ENCODE data around the gene ALG8. TPM values are rescaled to one million over a fixed set of nuclear protein-coding genes. Genes with fewer than 3 reads are reported as not detected.
"Not testable (repeated sequence)": the region's sequence is repeated elsewhere in the genome, so short reads cannot be mapped to it uniquely, and the experiment has no call there.

Gene ALG8
- total and polyA plus RNA-seq, 2 experiments from 2014 or later = 94.3 to 130 TPM

GRCh38 chr11:78084506-78084905 lies 54.9 kb downstream of the ALG8 start:
- H3K9me3 Mint-ChIP-seq; H3F3A ChIP-seq (replicated peaks; ENCODE audit: low read depth); H3K79me2 ChIP-seq (replicated peaks; ENCODE audit: insufficient read depth); H3K9me2 ChIP-seq (ENCODE audit: insufficient read depth); H3K4me1 Mint-ChIP-seq; H3K27me3 ChIP-seq (ENCODE audit: insufficient read depth); H3K27ac Mint-ChIP-seq; H3K4me2 ChIP-seq; H2AFZ ChIP-seq; H3K36me3 Mint-ChIP-seq (ENCODE audit: low read depth); H3K4me3 Mint-ChIP-seq; H4K20me1 ChIP-seq (replicated peaks; ENCODE audit: insufficient read depth); DNase-seq (ENCODE audit: low spot score); H3K36me3 ChIP-seq (ENCODE audit: insufficient read depth); H3K4me3 ChIP-seq; H3K4me1 ChIP-seq (ENCODE audit: insufficient read depth); ATAC-seq; H3K27me3 Mint-ChIP-seq (ENCODE audit: insufficient read depth, low read depth, poor library complexity); H3K27ac ChIP-seq (ENCODE audit: low read depth): not testable (repeated sequence)

DNA sequence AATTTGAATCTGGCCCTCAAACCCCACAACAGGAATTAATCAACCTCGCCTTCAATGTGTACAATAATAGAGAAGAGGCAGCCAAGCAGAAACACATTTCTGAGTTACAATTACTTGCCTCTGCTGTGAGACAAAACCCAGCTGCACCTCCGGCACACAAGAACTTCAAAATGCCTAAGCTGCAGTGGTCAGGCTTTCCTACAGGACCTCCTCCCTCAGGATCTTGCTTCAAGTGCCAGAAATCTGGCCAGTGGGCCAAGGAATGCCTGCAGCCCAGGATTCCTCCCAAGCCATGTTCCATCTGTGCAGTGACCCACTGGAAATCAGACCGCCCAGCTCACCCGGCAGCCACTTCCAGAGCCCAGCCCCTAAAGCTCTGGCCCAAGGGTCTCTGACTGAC lies 56.4 kb downstream of the ALG8 start:
- Mint-ChIP-seq H3K9me3 (no peaks in the 10 kb centered on the region), H3K36me3 (ENCODE audit: low read depth) (no peaks in the 10 kb centered on the region), H3K4me3 (no peak overlapping the region), H3K4me1 (peaks cover 5% of the 10 kb centered on the region), H3K27me3 (ENCODE audit: insufficient read depth, low read depth, poor library complexity) (no peaks in the 10 kb centered on the region), H3K27ac (no peak overlapping the region)
- H3K4me1 ChIP-seq (ENCODE audit: insufficient read depth) = peaks cover 3% of the 10 kb centered on the region; the same call in 1 of the 2 replicates
- no peak overlapping the region for H3K4me3 ChIP-seq
- 0 out of 2 replicates have a peak, but pooled peaks cover 4% of the 10 kb centered on the region for H3K9me2 ChIP-seq (ENCODE audit: insufficient read depth)
- H3K4me2 ChIP-seq = no peak overlapping the region
- no peaks in the 10 kb centered on the region for H3K27me3 ChIP-seq (ENCODE audit: insufficient read depth)
- H3K79me2 ChIP-seq (replicated peaks; ENCODE audit: insufficient read depth) = peaks cover 16% of the 10 kb centered on the region
- ATAC-seq (no peak), DNase-seq (ENCODE audit: low spot score) (no peak)
- peaks cover 4% of the 10 kb centered on the region; the same call in 1 of the 2 replicates for H4K20me1 ChIP-seq (replicated peaks; ENCODE audit: insufficient read depth)
- no peak overlapping the region for H2AFZ ChIP-seq
- no peaks in the 10 kb centered on the region for H3K36me3 ChIP-seq (ENCODE audit: insufficient read depth)
- no peak overlapping the region for H3K27ac ChIP-seq (ENCODE audit: low read depth)
- H3F3A ChIP-seq (replicated peaks; ENCODE audit: low read depth) = 0 out of 2 replicates have a peak, but pooled peaks cover 4% of the 10 kb centered on the region
- no peak for TF ChIP-seq EZH2phosphoT487 (IDR thresholded peaks at IDR 0.05; ENCODE audit: unreplicated experiment)
- TF ChIP-seq STAT1 (IDR thresholded peaks at IDR 0.05; ENCODE audit: unreplicated experiment) = no peak
- no peak for TF ChIP-seq ZNF331 (CRISPR knock-in tag; IDR thresholded peaks at IDR 0.05; ENCODE audit: low read depth)
- TF ChIP-seq JUNB (IDR thresholded peaks at IDR 0.05; ENCODE audit: unreplicated experiment) = no peak
- no peak for TF ChIP-seq ZNF114 (CRISPR knock-in tag; IDR thresholded peaks at IDR 0.05)
- TF ChIP-seq CTCF (conservative IDR thresholded peaks at IDR 0.05; ENCODE audit: low read depth in 2 of 2) = no peak
- TF ChIP-seq, protein P1, sequence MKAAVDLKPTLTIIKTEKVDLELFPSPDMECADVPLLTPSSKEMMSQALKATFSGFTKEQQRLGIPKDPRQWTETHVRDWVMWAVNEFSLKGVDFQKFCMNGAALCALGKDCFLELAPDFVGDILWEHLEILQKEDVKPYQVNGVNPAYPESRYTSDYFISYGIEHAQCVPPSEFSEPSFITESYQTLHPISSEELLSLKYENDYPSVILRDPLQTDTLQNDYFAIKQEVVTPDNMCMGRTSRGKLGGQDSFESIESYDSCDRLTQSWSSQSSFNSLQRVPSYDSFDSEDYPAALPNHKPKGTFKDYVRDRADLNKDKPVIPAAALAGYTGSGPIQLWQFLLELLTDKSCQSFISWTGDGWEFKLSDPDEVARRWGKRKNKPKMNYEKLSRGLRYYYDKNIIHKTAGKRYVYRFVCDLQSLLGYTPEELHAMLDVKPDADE (IDR thresholded peaks at IDR 0.05) = no peak
- TF ChIP-seq POLR2AphosphoS5 (IDR thresholded peaks at IDR 0.05; ENCODE audit: low read depth) = no peak
- no peak for TF ChIP-seq CREB1 (CRISPR knock-in tag; IDR thresholded peaks at IDR 0.05; ENCODE audit: low read depth)
- TF ChIP-seq, protein P2, sequence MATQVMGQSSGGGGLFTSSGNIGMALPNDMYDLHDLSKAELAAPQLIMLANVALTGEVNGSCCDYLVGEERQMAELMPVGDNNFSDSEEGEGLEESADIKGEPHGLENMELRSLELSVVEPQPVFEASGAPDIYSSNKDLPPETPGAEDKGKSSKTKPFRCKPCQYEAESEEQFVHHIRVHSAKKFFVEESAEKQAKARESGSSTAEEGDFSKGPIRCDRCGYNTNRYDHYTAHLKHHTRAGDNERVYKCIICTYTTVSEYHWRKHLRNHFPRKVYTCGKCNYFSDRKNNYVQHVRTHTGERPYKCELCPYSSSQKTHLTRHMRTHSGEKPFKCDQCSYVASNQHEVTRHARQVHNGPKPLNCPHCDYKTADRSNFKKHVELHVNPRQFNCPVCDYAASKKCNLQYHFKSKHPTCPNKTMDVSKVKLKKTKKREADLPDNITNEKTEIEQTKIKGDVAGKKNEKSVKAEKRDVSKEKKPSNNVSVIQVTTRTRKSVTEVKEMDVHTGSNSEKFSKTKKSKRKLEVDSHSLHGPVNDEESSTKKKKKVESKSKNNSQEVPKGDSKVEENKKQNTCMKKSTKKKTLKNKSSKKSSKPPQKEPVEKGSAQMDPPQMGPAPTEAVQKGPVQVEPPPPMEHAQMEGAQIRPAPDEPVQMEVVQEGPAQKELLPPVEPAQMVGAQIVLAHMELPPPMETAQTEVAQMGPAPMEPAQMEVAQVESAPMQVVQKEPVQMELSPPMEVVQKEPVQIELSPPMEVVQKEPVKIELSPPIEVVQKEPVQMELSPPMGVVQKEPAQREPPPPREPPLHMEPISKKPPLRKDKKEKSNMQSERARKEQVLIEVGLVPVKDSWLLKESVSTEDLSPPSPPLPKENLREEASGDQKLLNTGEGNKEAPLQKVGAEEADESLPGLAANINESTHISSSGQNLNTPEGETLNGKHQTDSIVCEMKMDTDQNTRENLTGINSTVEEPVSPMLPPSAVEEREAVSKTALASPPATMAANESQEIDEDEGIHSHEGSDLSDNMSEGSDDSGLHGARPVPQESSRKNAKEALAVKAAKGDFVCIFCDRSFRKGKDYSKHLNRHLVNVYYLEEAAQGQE (IDR thresholded peaks at IDR 0.05; ENCODE audit: unreplicated experiment) = no peak
- no peak for TF ChIP-seq NANOG (IDR thresholded peaks at IDR 0.05; ENCODE audit: borderline replicate concordance)
- no peak for TF ChIP-seq EZH2 (IDR thresholded peaks at IDR 0.05; ENCODE audit: low read depth, unreplicated experiment)

Data from GM23338 (cell line).